A549 (cell line): Measurements from ENCODE around the gene ARHGAP35. TPM values are rescaled to one million over a fixed set of nuclear protein-coding genes. Genes with fewer than 3 reads are reported as not detected.
A peak's percentile ranks its signal among the peaks of the same experiment; 100 is the strongest.

ENCODE experiments used
- ATAC-seq, 2 experiments: fragments of 200-7000 bp in 1 of 2; fragments of >200 bp in 1 of 2; cut with Nextera tagmentation in 1 of 2; cut with Tn5 transposase in 1 of 2; 3 replicates each; pipeline versions ENCODE4 v1.8.0 to v1.9.1; 2018 to 2020; ENCODE audit warnings: mild to moderate bottlenecking in 1 of 2, moderate library complexity in 1 of 2
- CTCF ChIA-PET: fragments of 300-600 bp; sonication (Branson Sonifier 250); formaldehyde crosslinking; extraction: SDS; loops from one replicate; lab custom pipeline; 2021; ENCODE audit warnings: antibody characterized with exemption, inconsistent platforms; lab: Yijun Ruan, JAX
- POLR2A ChIA-PET: fragments of 350-600 bp; formaldehyde crosslinking; extraction: SDS; loops from one replicate; lab custom pipeline; 2021; ENCODE audit warnings: antibody characterized with exemption, inconsistent platforms; lab: Yijun Ruan, JAX
- DNase-seq, 2 experiments: peaks; one replicate each; pipeline versions ENCODE4 v3.0.0 to v3.0.0-alpha.2; 2011 to 2016; ENCODE audit warnings: low read depth in 1 of 2, low spot score in 1 of 2
- FAIRE-seq: peaks from 2 replicates; lab custom pipeline; 2011; peaks lifted over from hg19 to GRCh38; lab: Jason Lieb, UNC
- H3K27ac ChIP-seq, 2 experiments: fragments of >200 bp; sonication (Bioruptor Twin); formaldehyde crosslinking; 3 replicates each; pipeline ENCODE4 v1.5.1; 2016 to 2017
- H3K4me1 ChIP-seq: fragments of >200 bp; sonication (Bioruptor Twin); formaldehyde crosslinking; 3 replicates; pipeline ENCODE4 v1.6.1; 2016
- H3K4me2 ChIP-seq: fragments of >200 bp; sonication (Bioruptor Twin); formaldehyde crosslinking; 3 replicates; pipeline ENCODE4 v1.6.1; 2016
- H3K4me3 ChIP-seq: fragments of >200 bp; sonication (Bioruptor Twin); formaldehyde crosslinking; 3 replicates; pipeline ENCODE4 v1.5.1; 2016
- H3K9me3 ChIP-seq: fragments of >200 bp; sonication (Bioruptor Twin); formaldehyde crosslinking; 3 replicates; pipeline ENCODE4 v1.6.1; 2016
- ATOH8 ChIP-seq: fragments of 250-450 bp; sonication (Bioruptor Pico); IDR thresholded peaks from 2 replicates; pipeline ENCODE4 v1.5.0; 2020; ENCODE audit warnings: low read depth, mild to moderate bottlenecking, moderate library complexity
- BCL3 ChIP-seq: fragments of >200 bp; sonication (Bioruptor Twin); formaldehyde crosslinking; IDR thresholded peaks from 3 replicates; pipeline ENCODE4 v1.6.1; 2016
- CBX2 ChIP-seq: fragments of 200-600 bp; sonication (generic); IDR thresholded peaks from 2 replicates; pipeline ENCODE4 v1.6.1; 2016; ENCODE audit warnings: low read depth, mild to moderate bottlenecking, borderline replicate concordance
- EHF ChIP-seq: fragments of 250-450 bp; sonication (Bioruptor Pico); IDR thresholded peaks from 2 replicates; pipeline ENCODE4 v1.5.0; 2020; ENCODE audit warnings: mild to moderate bottlenecking
- EHMT2 ChIP-seq: fragments of 200-600 bp; sonication (generic); IDR thresholded peaks from 2 replicates; pipeline ENCODE4 v1.6.1; 2016; ENCODE audit warnings: antibody characterized with exemption, low read depth, mild to moderate bottlenecking, moderate library complexity
- FOSL2 ChIP-seq, 2 experiments: fragments of 450-650 bp in 1 of 2; fragments of >200 bp in 1 of 2; sonication (Bioruptor Twin) in 1 of 2; formaldehyde crosslinking; IDR thresholded peaks; 2 replicates each; pipeline versions ENCODE4 v1.5.0 to v1.6.1; 2016 to 2020; ENCODE audit warnings: mild to moderate bottlenecking in 1 of 2, moderate library complexity in 1 of 2
- FOXS1 ChIP-seq: fragments of 250-450 bp; sonication (Bioruptor Pico); IDR thresholded peaks from 2 replicates; pipeline ENCODE4 v1.5.0; 2020; ENCODE audit warnings: mild to moderate bottlenecking, moderate library complexity
- HES2 ChIP-seq: fragments of >200 bp; sonication (Bioruptor Twin); formaldehyde crosslinking; IDR thresholded peaks from 2 replicates; pipeline ENCODE4 v1.6.1; 2016
- HOXA7 ChIP-seq: fragments of 250-450 bp; sonication (Bioruptor Pico); IDR thresholded peaks from 2 replicates; pipeline ENCODE4 v1.5.0; 2020; ENCODE audit warnings: mild to moderate bottlenecking, moderate library complexity
- JUNB ChIP-seq: fragments of >200 bp; sonication (Bioruptor Twin); formaldehyde crosslinking; IDR thresholded peaks from 2 replicates; pipeline ENCODE4 v1.6.1; 2016
- KDM1A ChIP-seq: fragments of 200-600 bp; sonication (generic); IDR thresholded peaks from 2 replicates; pipeline ENCODE4 v1.6.1; 2016; ENCODE audit warnings: low read depth, mild to moderate bottlenecking
- KDM5A ChIP-seq: fragments of 200-600 bp; sonication (generic); IDR thresholded peaks from 2 replicates; pipeline ENCODE4 v1.6.1; 2016; ENCODE audit warnings: antibody characterized with exemption, mild to moderate bottlenecking
- MAFK ChIP-seq: fragments of 450-650 bp; IDR thresholded peaks from 2 replicates; pipeline ENCODE4 v1.6.1; 2014; ENCODE audit not compliant: partially characterized antibody
- MAX ChIP-seq: IDR thresholded peaks from 2 replicates; pipeline ENCODE4 v1.6.1; 2012
- MAZ ChIP-seq: fragments of 150-350 bp; IDR thresholded peaks from 2 replicates; pipeline ENCODE4 v1.6.1; 2014; ENCODE audit warnings: antibody characterized with exemption, low read depth, low read length, borderline replicate concordance
- NPAS2 ChIP-seq: fragments of 250-450 bp; sonication (Bioruptor Pico); IDR thresholded peaks from 2 replicates; pipeline ENCODE4 v1.8.0; 2022; ENCODE audit warnings: mild to moderate bottlenecking, moderate library complexity, borderline replicate concordance
- RAD21 ChIP-seq, 2 experiments: fragments of >200 bp in 1 of 2; sonication (Bioruptor Twin) in 1 of 2; formaldehyde crosslinking in 1 of 2; IDR thresholded peaks in 1 of 2; conservative IDR thresholded peaks in 1 of 2; 2 replicates in 1 of 2; 3 replicates in 1 of 2; pipeline ENCODE4 v1.6.1; 2012 to 2018; ENCODE audit warnings: inconsistent platforms in 1 of 2
- REST ChIP-seq: fragments of 200-600 bp; sonication (generic); IDR thresholded peaks from 2 replicates; pipeline ENCODE4 v1.6.1; 2016; ENCODE audit warnings: antibody characterized with exemption, mild to moderate bottlenecking, moderate library complexity
- RFX5 ChIP-seq: fragments of 450-650 bp; IDR thresholded peaks from 2 replicates; pipeline ENCODE4 v1.7.1; 2014; ENCODE audit warnings: antibody characterized with exemption, mild to moderate bottlenecking, moderate library complexity
- RNF2 ChIP-seq: fragments of 200-600 bp; sonication (generic); IDR thresholded peaks from 2 replicates; pipeline ENCODE4 v1.6.1; 2016; ENCODE audit warnings: low read depth, mild to moderate bottlenecking, antibody characterized with exemption, moderate library complexity, borderline replicate concordance
- TFCP2L1 ChIP-seq: fragments of 250-450 bp; sonication (Bioruptor Pico); IDR thresholded peaks from 2 replicates; pipeline ENCODE4 v1.5.0; 2021; ENCODE audit warnings: mild to moderate bottlenecking
- ZC3H11A ChIP-seq: fragments of 450-650 bp; IDR thresholded peaks from 2 replicates; pipeline ENCODE4 v1.6.1; 2014; ENCODE audit warnings: antibody characterized with exemption, mild to moderate bottlenecking
- ZNF302 ChIP-seq: fragments of 250-450 bp; sonication (Bioruptor Pico); IDR thresholded peaks from 2 replicates; pipeline ENCODE4 v1.9.0; 2021; ENCODE audit warnings: inconsistent platforms, mild to moderate bottlenecking, moderate library complexity
- WGBS: methylation state at CpG from one replicate; pipeline ENCODE4 v1.1.6; 2017; ENCODE audit errors: missing lambda C conversion rate; 5-methylcytosine and 5-hydroxymethylcytosine counted together
- polyA plus RNA-seq, 4 experiments: library from polyadenylated mRNA; depleted of rRNA in 3 of 4; stranded (reverse); fragments of >200 nt; fragmentation: RNase III in 1 of 4; extraction: RNeasy Plus Mini Kit Qiagen cat#74134 plus additional on column Dnase treatment in 1 of 4; gene quantifications; 2 replicates in 3 of 4; 3 replicates in 1 of 4; pipeline ENCODE4 v1.2.3, GENCODE V29; 2011 to 2017

The ARHGAP35 gene
- polyA plus RNA-seq, 2 of the 4 experiments (the other 2 are of a cell fraction): 33.3 to 48.5 TPM

- peak overlapping the region; percentile 78 to 79 for H3K27ac ChIP-seq
Observed at GRCh38 chr19:46830864-46831263, 29.9 kb upstream of the ARHGAP35 start.

GRCh38 chr19:46834121-46834520 is 26.7 kb upstream of the ARHGAP35 start:
- no peak overlapping the region for H3K27ac ChIP-seq
- CTCF ChIA-PET: interaction anchor here (0.8 to 44.5 kb wide), 9 partner anchors 9 to 217 kb away, joined by 3 to 1222 read pairs (median 4); no protein-coding TSS in a partner anchor
- no peak overlapping the region for H3K4me2 ChIP-seq
- no peaks in the 10 kb centered on the region for H3K9me3 ChIP-seq
- no peak for DNase-seq
- no peak for FAIRE-seq
- 82% methylated on average over 5 of the region's 5 CpGs for WGBS
- TF ChIP-seq TFCP2L1 (CRISPR knock-in tag): no peak
- TF ChIP-seq MAFK: no peak
- TF ChIP-seq HES2: no peak
- TF ChIP-seq, all 56 proteins: peak for 0
- Histone ChIP-seq H3K4me1 (peaks cover 8% of the 10 kb centered on the region), H3K4me3 (no peak overlapping the region)
- ATAC-seq: no peak
- POLR2A ChIA-PET: interaction anchor here (2.7 kb wide), 1 partner anchor 46 kb away, joined by 11 read pairs; the partner anchor contains the start of gene SLC1A5

More at GRCh38 chr19:46830864-46831263, 29.9 kb upstream of the ARHGAP35 start:
- H3K4me2 ChIP-seq: peak overlapping the region; percentile 48
- no peak overlapping the region for H3K4me3 ChIP-seq
- peak; percentile 43 for FAIRE-seq
- peaks cover 10% of the 10 kb centered on the region for H3K4me1 ChIP-seq
- H3K9me3 ChIP-seq: no peaks in the 10 kb centered on the region
- 92% methylated on average over 2 of the region's 2 CpGs for WGBS
- ATAC-seq: no peak
- POLR2A ChIA-PET: interaction anchor here (1.1 to 3.7 kb wide), 2 partner anchors 10 to 42 kb away, joined by 4 to 78 read pairs; partner anchors contain the start of gene SLC1A5
- no peak for DNase-seq
- CTCF ChIA-PET: interaction anchor here (1.1 to 44.5 kb wide), 20 partner anchors 9 to 182 kb away, joined by 3 to 1222 read pairs (median 8); partner anchors contain the start of gene SLC1A5
- TF ChIP-seq JUNB (no peak), EHF (CRISPR knock-in tag) (no peak), CBX2 (no peak), FOXS1 (CRISPR knock-in tag) (no peak), NPAS2 (CRISPR knock-in tag) (no peak), KDM5A (no peak), ZNF302 (CRISPR knock-in tag) (no peak), ZC3H11A (no peak), MAX (no peak), RNF2 (no peak), HES2 (no peak), BCL3 (no peak), REST (no peak), HOXA7 (no peak)

- CTCF ChIA-PET: interaction anchor here (1.0 to 44.5 kb wide), 5 partner anchors 8 to 156 kb away, joined by 3 to 1222 read pairs (median 4); no protein-coding TSS in a partner anchor
- H3K4me2 ChIP-seq: no peak overlapping the region
- POLR2A ChIA-PET: interaction anchor here (2.7 kb wide), 1 partner anchor 47 kb away, joined by 11 read pairs; the partner anchor contains the start of gene SLC1A5
- WGBS: 91% methylated on average over 6 of the region's 6 CpGs
- no peak for DNase-seq
- no peak for FAIRE-seq
- ATAC-seq: no peak
- H3K27ac ChIP-seq: no peak overlapping the region
- H3K4me1 ChIP-seq: no peaks in the 10 kb centered on the region
- H3K4me3 ChIP-seq: no peak overlapping the region
- no peaks in the 10 kb centered on the region for H3K9me3 ChIP-seq
- TF ChIP-seq MAZ: no peak
- TF ChIP-seq MAFK: no peak
- TF ChIP-seq RAD21 (conservative IDR thresholded peaks at IDR 0.05 in 1 of 2, IDR thresholded peaks at IDR 0.05 in 1 of 2): no peak
- no peak for TF ChIP-seq ATOH8 (CRISPR knock-in tag)
- TF ChIP-seq EHMT2: no peak
- TF ChIP-seq KDM1A: no peak
- no peak for TF ChIP-seq FOSL2 (IDR thresholded peaks at IDR 0.05)
- no peak for TF ChIP-seq FOSL2 (CRISPR knock-in tag; IDR thresholded peaks at IDR 0.05)
- TF ChIP-seq EHF (CRISPR knock-in tag): no peak
- TF ChIP-seq MAX: no peak
- no peak for TF ChIP-seq RFX5
- TF ChIP-seq NPAS2 (CRISPR knock-in tag): no peak
Observed at GRCh38 chr19:46834984-46835383, 25.8 kb upstream of the ARHGAP35 start.
